Common myeloid progenitor, CD34-positive (primary cell): ENCODE measurements around the gene PCGF1.

Source experiments
- CTCF ChIA-PET: fragments of 350-600 bp; sonication (Branson Sonifier 250); formaldehyde crosslinking; loops from one replicate; lab custom pipeline; 2021; ENCODE audit warnings: antibody characterized with exemption; lab: Charles Lee
- POLR2A ChIA-PET: fragments of 350-600 bp; sonication (Branson Sonifier 250); formaldehyde crosslinking; loops from one replicate; lab custom pipeline; 2021; ENCODE audit warnings: antibody characterized with exemption; lab: Charles Lee
- DNase-seq, 3 donors: peaks; one replicate each; pipeline versions ENCODE4 v3.0.0 to v3.0.0-alpha.2; 2013
- H3K27ac ChIP-seq, 2 experiments: 1 replicate in 1 of 2; 2 replicates in 1 of 2; pipeline ENCODE4 v1.7.0; 2013; ENCODE audit warnings: inconsistent platforms in 2 of 2, low read length in 2 of 2, mild to moderate bottlenecking in 2 of 2, low read depth in 1 of 2, moderate library complexity in 1 of 2; ENCODE audit not compliant: severe bottlenecking in 2 of 2, insufficient read depth in 1 of 2, poor library complexity in 1 of 2
- H3K27me3 ChIP-seq, 5 experiments: replicated peaks in 2 of 5; 1 replicate in 3 of 5; 2 replicates in 2 of 5; pipeline versions ENCODE4 v1.6.1 to v1.7.0; 2013; ENCODE audit warnings: low read length in 4 of 5, mild to moderate bottlenecking in 2 of 5, moderate library complexity in 2 of 5, inconsistent platforms in 1 of 5; ENCODE audit not compliant: insufficient read depth in 5 of 5, control insufficient read depth in 4 of 5
- H3K36me3 ChIP-seq, 4 experiments: 1 replicate in 2 of 4; 2 replicates in 2 of 4; pipeline versions ENCODE4 v1.6.1 to v1.7.0; 2013; ENCODE audit warnings: low read length in 3 of 4, control low read depth in 1 of 4, mild to moderate bottlenecking in 1 of 4; ENCODE audit not compliant: control insufficient read depth in 4 of 4, insufficient read depth in 4 of 4
- H3K4me1 ChIP-seq, 4 experiments: 1 replicate in 3 of 4; 2 replicates in 1 of 4; pipeline versions ENCODE4 v1.6.1 to v1.7.1; 2013; ENCODE audit warnings: low read length in 3 of 4, mild to moderate bottlenecking in 3 of 4, control low read depth in 1 of 4, inconsistent platforms in 1 of 4, moderate library complexity in 1 of 4; ENCODE audit not compliant: control insufficient read depth in 4 of 4, insufficient read depth in 4 of 4; ENCODE audit errors: control extremely low read depth in 1 of 4
- H3K4me3 ChIP-seq, 7 experiments: 1 replicate in 4 of 7; 2 replicates in 3 of 7; pipeline versions ENCODE4 v1.5.1 to v1.7.0; 2013; ENCODE audit warnings: mild to moderate bottlenecking in 7 of 7, low read length in 6 of 7, moderate library complexity in 6 of 7, inconsistent platforms in 2 of 7, low read depth in 2 of 7, control low read depth in 1 of 7; ENCODE audit not compliant: insufficient read depth in 4 of 7, control insufficient read depth in 1 of 7; ENCODE audit errors: extremely low read depth in 1 of 7
- H3K9me3 ChIP-seq, 5 experiments: 1 replicate in 4 of 5; 2 replicates in 1 of 5; pipeline versions ENCODE4 v1.6.1 to v1.7.1; 2013; ENCODE audit warnings: low read length in 4 of 5, mild to moderate bottlenecking in 2 of 5, inconsistent platforms in 1 of 5, low read depth in 1 of 5, moderate library complexity in 1 of 5; ENCODE audit not compliant: control insufficient read depth in 4 of 5, insufficient read depth in 2 of 5; ENCODE audit errors: control extremely low read depth in 1 of 5
- WGBS: methylation state at CpG from one replicate; pipeline ENCODE4 v1.1.5; 2013; ENCODE audit not compliant: insufficient coverage; 5-methylcytosine and 5-hydroxymethylcytosine counted together

The PCGF1 gene

DNA sequence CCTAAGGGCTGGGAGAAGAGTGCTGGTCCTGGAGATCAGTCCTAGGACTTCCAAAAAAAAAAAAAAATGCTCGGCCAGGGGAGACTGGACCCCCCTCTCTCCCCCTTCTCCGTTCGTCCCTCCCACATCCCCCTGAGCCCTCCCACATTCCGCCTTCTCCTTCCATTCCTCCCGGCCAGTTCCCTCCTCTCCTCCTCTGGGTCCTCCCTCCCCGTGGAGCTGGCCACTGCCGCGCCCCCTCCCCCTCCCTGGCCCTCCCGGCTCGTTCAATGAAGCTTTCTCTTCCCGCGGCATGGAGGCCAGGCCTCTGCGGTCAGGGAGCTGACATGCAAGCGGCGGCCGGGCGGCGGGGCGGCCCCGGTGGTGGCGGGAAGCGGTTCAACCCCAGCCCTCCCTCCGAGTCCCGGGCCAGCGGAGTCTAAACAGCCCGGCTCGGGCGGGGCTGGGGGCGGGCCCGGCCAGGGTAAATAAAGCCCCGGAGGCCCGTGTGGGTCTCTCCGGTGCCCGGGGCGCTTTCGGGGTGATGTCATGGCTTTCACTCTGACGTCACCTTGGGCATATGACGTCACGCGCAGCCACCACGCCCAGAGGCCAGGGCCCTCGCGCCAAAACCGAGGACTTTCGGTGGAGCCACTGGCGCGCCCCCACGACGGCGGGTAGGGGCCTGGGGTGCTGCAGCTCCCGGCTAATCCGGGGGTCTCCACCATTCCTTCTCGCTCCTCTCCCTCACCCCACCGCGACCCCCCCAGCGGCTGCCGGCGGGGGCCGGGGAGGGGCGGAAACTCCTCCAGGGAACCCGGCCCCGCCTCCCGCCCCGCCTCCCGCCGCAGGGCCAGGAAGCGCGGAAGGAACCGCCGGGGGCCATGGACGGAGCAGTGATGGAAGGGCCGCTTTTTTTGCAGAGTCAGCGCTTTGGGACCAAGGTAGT lies 46.7 kb upstream of the PCGF1 start, which contains the start of the genes DOK1 and LOXL3:
Gene DOK1 (plus strand): TSS at position 829 of the 928 bp plus-strand sequence. CDS start 35 bp downstream, at position 864.
Gene LOXL3 (minus strand): TSS at position 51 of the 928 bp plus-strand sequence. CDS start 1,308 bp downstream, outside the sequence.
- WGBS = under 1% methylated on average over 59 of the region's 73 CpGs
- ChIA-PET CTCF (interaction anchor here (0.9 to 1.4 kb wide), 2 partner anchors 18 to 31 kb away, joined by 3 to 7 read pairs; no protein-coding TSS in a partner anchor), POLR2A (interaction anchor here (0.6 to 2.4 kb wide), 5 partner anchors 15 to 129 kb away, joined by 3 to 9 read pairs (median 3); partner anchors contain the start of genes MRPL53 and WBP1)
- DNase-seq = peak; percentile 80 to 92 (median 89)
- H3K4me3 ChIP-seq = peak within 1 kb of the TSS; percentile 65 to 98 (median 93)
- H3K27me3 ChIP-seq = no peaks in the 10 kb centered on the region
- peak within 1 kb of the TSS in 1 of 2 experiments; percentile 78 for H3K27ac ChIP-seq
- no peaks in the 10 kb centered on the region for H3K9me3 ChIP-seq
- peaks cover 0 to 81% (median 45%) of the 10 kb centered on the region in 4 experiments for H3K4me1 ChIP-seq
- H3K36me3 ChIP-seq = peaks cover 0 to 31% (median 11%) of the 10 kb centered on the region in 4 experiments

- H3K36me3 ChIP-seq = peaks cover 0 to 29% (median 11%) of the 10 kb centered on the region in 4 experiments
- H3K27ac ChIP-seq = peak overlapping the region in 1 of 2 experiments; percentile 78
- ChIA-PET POLR2A (interaction anchor here (0.6 to 2.4 kb wide), 3 partner anchors 14 to 218 kb away, joined by 3 to 9 read pairs (median 3); partner anchors contain the start of gene WBP1), CTCF (interaction anchor here (0.7 to 3.4 kb wide), 6 partner anchors 15 to 50 kb away, joined by 3 to 22 read pairs (median 3); no protein-coding TSS in a partner anchor)
- 93% methylated on average over 25 of the region's 27 CpGs for WGBS
- H3K9me3 ChIP-seq = no peaks in the 10 kb centered on the region
- H3K4me1 ChIP-seq = peaks cover 2 to 82% (median 52%) of the 10 kb centered on the region in 4 experiments
- DNase-seq = peak in 1 of 3 donors; percentile 27
- H3K4me3 ChIP-seq = peak overlapping the region in 6 of 7 experiments; percentile 70 to 98 (median 94)
- H3K27me3 ChIP-seq = no peaks in the 10 kb centered on the region
These were observed 45.7 kb upstream of the PCGF1 start for GRCh38 chr2:74552914-74553811.

GRCh38 chr2:74551942-74552913 lies 44.7 kb upstream of the PCGF1 start:
- Histone ChIP-seq H3K36me3 (peaks cover 0 to 20% (median 10%) of the 10 kb centered on the region in 4 experiments), H3K27ac (no peak overlapping the region), H3K4me1 (peaks cover 6 to 78% (median 55%) of the 10 kb centered on the region in 4 experiments), H3K4me3 (no peak overlapping the region), H3K27me3 (no peaks in the 10 kb centered on the region), H3K9me3 (no peaks in the 10 kb centered on the region)
- 67% methylated on average over 21 of the region's 21 CpGs for WGBS
- DNase-seq = peak in 2 of 3 donors; percentile 53 to 61
- ChIA-PET CTCF (interaction anchor here (1.0 to 3.4 kb wide), 6 partner anchors 14 to 34 kb away, joined by 3 to 22 read pairs (median 4); no protein-coding TSS in a partner anchor), POLR2A (interaction anchor here (0.6 kb wide), 1 partner anchor 219 kb away, joined by 3 read pairs; no protein-coding TSS in a partner anchor)

DNA sequence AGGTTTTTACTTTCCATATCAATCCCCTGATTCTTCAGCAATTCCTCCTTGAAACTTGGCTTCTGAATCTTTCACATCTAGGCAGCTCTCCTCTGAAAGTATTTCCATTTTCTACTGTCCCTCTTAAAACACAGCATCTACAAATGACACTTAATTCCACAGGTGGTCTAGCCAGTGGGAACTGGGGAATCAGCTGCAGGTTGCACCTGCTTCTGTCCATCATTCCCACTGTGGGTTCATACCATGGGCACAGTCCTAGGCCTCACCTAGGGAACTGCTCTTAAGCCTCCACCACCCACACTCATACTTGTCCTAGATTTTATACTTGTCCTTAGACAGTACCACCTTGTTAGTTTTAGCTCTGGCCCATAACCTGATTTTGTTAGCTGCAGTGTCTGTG lies 44.0 kb upstream of the PCGF1 start:
- Histone ChIP-seq H3K4me1 (peaks cover 6 to 71% (median 54%) of the 10 kb centered on the region in 4 experiments), H3K9me3 (no peaks in the 10 kb centered on the region), H3K27me3 (no peaks in the 10 kb centered on the region), H3K4me3 (no peak overlapping the region), H3K36me3 (peaks cover 0 to 13% (median 3%) of the 10 kb centered on the region in 4 experiments), H3K27ac (no peak overlapping the region)
- CTCF ChIA-PET = interaction anchor here (1.0 to 3.4 kb wide), 5 partner anchors 15 to 35 kb away, joined by 3 to 22 read pairs (median 4); no protein-coding TSS in a partner anchor
- POLR2A ChIA-PET = no interaction called here
- no peak for DNase-seq

GRCh38 chr2:74550231-74550630 lies 42.7 kb upstream of the PCGF1 start:
- CTCF ChIA-PET = interaction anchor here (1.0 to 3.4 kb wide), 6 partner anchors 9 to 67 kb away, joined by 3 to 22 read pairs (median 6); partner anchors contain the start of genes CCDC142 and TTC31
- Histone ChIP-seq H3K36me3 (peaks cover 0 to 3% (median 0%) of the 10 kb centered on the region in 4 experiments), H3K9me3 (no peaks in the 10 kb centered on the region), H3K27ac (no peak overlapping the region), H3K4me3 (peak overlapping the region in 4 of 7 experiments; percentile 67 to 89 (median 81)), H3K27me3 (no peaks in the 10 kb centered on the region), H3K4me1 (peaks cover 6 to 59% (median 43%) of the 10 kb centered on the region in 4 experiments)
- POLR2A ChIA-PET = no interaction called here
- WGBS = 98% methylated on average over 5 of the region's 7 CpGs
- DNase-seq = no peak
